Osteocyte (in vitro differentiated cells): Measurements from ENCODE around the gene SMG1. TPM values are rescaled to one million over a fixed set of nuclear protein-coding genes. Genes with fewer than 3 reads are reported as not detected.

Experiments
- DNase-seq: peaks from one replicate; pipeline ENCODE4 v3.0.0; 2021; ENCODE audit warnings: mixed read lengths; ENCODE audit not compliant: unreplicated experiment; ENCODE audit errors: extremely low spot score
- H3K27ac Mint-ChIP-seq: one replicate; pipeline ENCODE4 v1.8.0; 2021; ENCODE audit warnings: mild to moderate bottlenecking, mixed read lengths; ENCODE audit not compliant: unreplicated experiment
- H3K27me3 Mint-ChIP-seq: one replicate; pipeline ENCODE4 v1.8.0; 2021; ENCODE audit warnings: mixed read lengths; ENCODE audit not compliant: unreplicated experiment
- H3K36me3 Mint-ChIP-seq: one replicate; pipeline ENCODE4 v1.8.0; 2021; ENCODE audit warnings: mixed read lengths; ENCODE audit not compliant: unreplicated experiment
- H3K4me1 Mint-ChIP-seq: one replicate; pipeline ENCODE4 v1.8.0; 2021; ENCODE audit warnings: mixed read lengths; ENCODE audit not compliant: unreplicated experiment
- H3K4me3 Mint-ChIP-seq: one replicate; pipeline ENCODE4 v1.8.0; 2021; ENCODE audit warnings: mild to moderate bottlenecking, moderate library complexity, mixed read lengths; ENCODE audit not compliant: unreplicated experiment
- H3K9me3 Mint-ChIP-seq: one replicate; pipeline ENCODE4 v1.8.0; 2021; ENCODE audit warnings: mixed read lengths; ENCODE audit not compliant: unreplicated experiment
- CTCF ChIP-seq: fragments of 200-600 bp; sonication (generic); IDR thresholded peaks from 2 replicates; pipeline ENCODE4 v1.5.0; 2021; ENCODE audit warnings: antibody characterized with exemption, mild to moderate bottlenecking, moderate library complexity
- total RNA-seq: library from RNA; stranded (reverse); gene quantifications from 2 replicates; pipeline ENCODE4 v1.2.1, GENCODE V29; 2021

SMG1 gene
- total RNA-seq, 1 donor from 2014 or later = 77.9 TPM

- Mint-ChIP-seq H3K4me3 (no peak overlapping the region), H3K4me1 (peaks cover 2% of the 10 kb centered on the region), H3K27me3 (peaks cover 9% of the 10 kb centered on the region), H3K9me3 (no peaks in the 10 kb centered on the region), H3K36me3 (no peaks in the 10 kb centered on the region), H3K27ac (no peak overlapping the region)
- DNase-seq = no peak
- TF ChIP-seq CTCF = no peak
These were observed 24.4 kb upstream of the SMG1 start for GRCh38 chr16:18950469-18951185.

DNA sequence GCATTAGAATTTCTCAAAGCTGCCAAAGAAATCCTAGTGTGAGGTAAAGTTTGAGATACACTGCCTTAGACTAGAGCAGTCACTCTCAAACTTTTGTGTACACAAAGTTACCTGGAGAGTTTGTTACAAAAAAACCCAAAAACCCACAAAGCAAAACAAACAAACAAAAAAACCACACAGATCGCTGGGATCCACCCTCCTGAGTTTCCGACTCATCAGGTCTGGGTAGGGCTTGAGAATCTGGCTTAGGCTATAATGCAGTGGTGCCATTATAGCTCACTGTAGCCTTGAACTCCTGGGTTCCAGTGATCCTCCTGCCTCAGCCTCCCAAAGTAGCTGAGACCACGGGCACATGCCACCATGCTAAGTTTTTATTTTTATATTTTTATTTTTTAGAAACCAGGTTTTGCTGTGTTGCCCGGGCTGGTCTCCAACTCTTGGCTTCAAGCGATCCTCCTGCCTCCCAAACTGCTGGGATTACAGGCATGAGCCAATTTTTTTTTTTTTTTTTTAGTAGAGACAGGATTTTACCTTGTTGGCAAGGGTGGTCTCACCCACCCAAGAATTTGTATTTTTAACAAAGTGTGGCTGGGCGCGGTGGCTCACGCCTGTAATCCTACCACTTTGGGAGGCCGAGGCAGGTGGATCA is 22.3 kb upstream of the SMG1 start:
- no peak overlapping the region for H3K27ac Mint-ChIP-seq

DNA sequence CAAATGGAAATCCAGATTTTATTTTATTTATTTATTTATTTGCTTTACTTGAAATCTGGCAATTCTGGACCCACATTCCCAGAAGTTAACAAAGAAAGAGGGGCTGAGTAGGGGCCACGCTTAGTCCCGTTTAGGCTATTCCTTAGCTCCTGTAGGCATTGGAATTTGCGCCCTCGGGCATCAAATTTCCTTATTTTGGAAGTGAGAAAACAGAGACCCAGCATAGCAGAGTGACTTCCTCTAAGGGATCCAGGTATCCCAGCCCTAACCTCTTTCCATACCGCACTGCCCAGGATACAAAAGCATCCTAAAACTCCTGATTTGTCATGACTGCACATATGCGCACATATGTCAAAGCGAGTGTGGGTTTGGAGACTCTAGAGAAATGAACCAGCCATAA is 19.0 kb upstream of the SMG1 start:
- DNase-seq = no peak
- Mint-ChIP-seq H3K36me3 (no peaks in the 10 kb centered on the region), H3K4me1 (peaks cover 2% of the 10 kb centered on the region)

More for the DNA sequence above, 22.3 kb upstream of the SMG1 start:
- no peak for DNase-seq
- Mint-ChIP-seq H3K36me3 (no peaks in the 10 kb centered on the region), H3K9me3 (no peaks in the 10 kb centered on the region), H3K4me1 (peaks cover 2% of the 10 kb centered on the region), H3K27me3 (peaks cover 4% of the 10 kb centered on the region), H3K4me3 (no peak overlapping the region)
- TF ChIP-seq CTCF = no peak

GRCh38 chr16:18943414-18943813 is 17.2 kb upstream of the SMG1 start:
- Mint-ChIP-seq H3K4me3 (no peak overlapping the region), H3K36me3 (no peaks in the 10 kb centered on the region), H3K27me3 (peaks cover 4% of the 10 kb centered on the region), H3K27ac (no peak overlapping the region), H3K4me1 (peaks cover 2% of the 10 kb centered on the region), H3K9me3 (no peaks in the 10 kb centered on the region)
- no peak for TF ChIP-seq CTCF
- no peak for DNase-seq

More for the DNA sequence above, 19.0 kb upstream of the SMG1 start:
- TF ChIP-seq CTCF = no peak
- H3K9me3 Mint-ChIP-seq = no peaks in the 10 kb centered on the region
- H3K4me3 Mint-ChIP-seq = no peak overlapping the region
- H3K27ac Mint-ChIP-seq = no peak overlapping the region
- peaks cover 4% of the 10 kb centered on the region for H3K27me3 Mint-ChIP-seq

GRCh38 chr16:18942061-18942460 is 15.9 kb upstream of the SMG1 start:
- H3K4me3 Mint-ChIP-seq = no peak overlapping the region
- peaks cover 2% of the 10 kb centered on the region for H3K4me1 Mint-ChIP-seq
- H3K27ac Mint-ChIP-seq = no peak overlapping the region
- no peak for DNase-seq
- no peak for TF ChIP-seq CTCF
- H3K9me3 Mint-ChIP-seq = no peaks in the 10 kb centered on the region
- peaks cover 8% of the 10 kb centered on the region for H3K27me3 Mint-ChIP-seq
- no peaks in the 10 kb centered on the region for H3K36me3 Mint-ChIP-seq
